IMR-90 (cell line): Measurements from ENCODE around the gene F11. TPM values are rescaled to one million over a fixed set of nuclear protein-coding genes. Genes with fewer than 3 reads are reported as not detected.

ENCODE experiments used
- polyA plus RNA-seq, 3 experiments: library from polyadenylated mRNA; depleted of rRNA; stranded (reverse); fragments of >200 nt; gene quantifications; 2 replicates each; pipeline ENCODE4 v1.2.3, GENCODE V29; 2012; ENCODE audit warnings: low replicate concordance in 1 of 3
- total RNA-seq: library from RNA; depleted of rRNA; stranded (reverse); fragments of >200 nt; gene quantifications from 2 replicates; pipeline ENCODE4 v1.2.3, GENCODE V29; 2012; rRNA removed

The F11 gene
- total and polyA plus RNA-seq, 2 of the 4 experiments (the other 2 are of a cell fraction), result not detected

Other genes with a start within 250 kb of the F11 start
- gene TLR3, start 197.0 kb upstream of the F11 start, total RNA-seq, result 0.28 and 0.36 TPM in 2 replicates
- 0.12 and 0.17 TPM in 2 replicates for gene TLR3, start 197.0 kb upstream of the F11 start, polyA plus RNA-seq (2012; rRNA removed)
- gene FAM149A, start 161.5 kb upstream of the F11 start, total RNA-seq, result 0.54 and 0.83 TPM in 2 replicates
- 0.44 and 0.70 TPM in 2 replicates for gene FAM149A, start 161.5 kb upstream of the F11 start, polyA plus RNA-seq (2012; rRNA removed)
- gene CYP4V2, start 74.6 kb upstream of the F11 start, total RNA-seq, result 3.9 and 5.0 TPM in 2 replicates
- 3.2 and 4.1 TPM in 2 replicates for gene CYP4V2, start 74.6 kb upstream of the F11 start, polyA plus RNA-seq (2012; rRNA removed)
- under 0.01 TPM in 1 of 2 replicates, not detected in the other for gene KLKB1, start 38.7 kb upstream of the F11 start, total RNA-seq
- gene KLKB1, start 38.7 kb upstream of the F11 start, polyA plus RNA-seq (2012; rRNA removed), result 0.03 TPM in 1 of 2 replicates, not detected in the other